Measurements from ENCODE around the gene ARIH2. TPM values are rescaled to one million over a fixed set of nuclear protein-coding genes. Genes with fewer than 3 reads are reported as not detected.

ARIH2 gene
- total and polyA plus RNA-seq, 3 experiments from 2014 or later = 117 to 126 (median 123) TPM

DNA sequence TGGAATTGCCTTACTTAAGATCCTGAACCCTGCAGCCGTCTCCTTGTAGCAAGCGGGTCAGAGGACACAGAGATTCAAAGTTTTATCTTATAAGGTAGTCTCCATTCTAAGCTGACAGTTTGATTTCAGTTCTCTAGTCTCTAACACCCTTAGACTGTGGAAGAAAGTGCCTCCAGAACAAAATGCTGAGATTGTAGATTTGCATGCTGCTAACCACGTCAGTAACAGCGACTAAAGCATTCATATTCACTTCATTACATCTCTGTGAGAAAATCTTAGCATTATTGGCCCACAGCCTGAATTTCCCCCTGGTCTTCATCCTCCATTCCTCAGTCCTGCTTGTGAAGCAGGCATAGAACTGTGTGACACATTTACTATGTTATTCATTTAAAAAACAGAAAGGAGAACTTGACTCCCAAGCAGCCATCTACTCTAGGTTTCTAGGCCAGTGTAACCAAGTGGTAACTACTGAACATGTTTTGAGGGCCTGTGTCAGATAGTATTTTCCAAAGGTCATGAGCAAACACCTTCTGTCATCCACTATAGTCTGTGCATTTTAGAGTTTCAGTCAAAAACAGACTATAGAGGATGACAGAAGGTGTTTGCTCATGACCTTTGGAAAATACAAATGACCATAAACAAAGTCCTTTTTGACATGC, 27.4 kb downstream of the ARIH2 start:
- peaks cover 32 to 53% (median 32%) of the 10 kb centered on the region in 3 donors for H3K4me1 Mint-ChIP-seq
- Histone ChIP-seq H3K36me3 (ENCODE audit: insufficient read depth, low read length) (no peaks in the 10 kb centered on the region), H3K4me1 (ENCODE audit: insufficient read depth, low read length) (no peaks in the 10 kb centered on the region), H3K27ac (ENCODE audit: low read depth, low read length) (no peak overlapping the region), H3K9me3 (ENCODE audit: low read length) (no peaks in the 10 kb centered on the region), H3K27me3 (ENCODE audit: insufficient read depth, low read length, poor library complexity, severe bottlenecking) (no peaks in the 10 kb centered on the region), H3K4me3 (ENCODE audit: low read length) (no peak overlapping the region)
- H3K27ac Mint-ChIP-seq = peak overlapping the region in 5 of 8 donors; percentile 15 to 80 (median 61)
- peaks cover 0 to 37% (median 3%) of the 10 kb centered on the region in 3 donors for H3K36me3 Mint-ChIP-seq
- no peaks in the 10 kb centered on the region for H3K9me3 Mint-ChIP-seq
- DNase-seq = no peak
- CTCF ChIA-PET = no interaction called here
- H3K4me3 Mint-ChIP-seq = no peak overlapping the region
- H3K27me3 Mint-ChIP-seq = no peaks in the 10 kb centered on the region
- POLR2A ChIA-PET = no interaction called here

DNA sequence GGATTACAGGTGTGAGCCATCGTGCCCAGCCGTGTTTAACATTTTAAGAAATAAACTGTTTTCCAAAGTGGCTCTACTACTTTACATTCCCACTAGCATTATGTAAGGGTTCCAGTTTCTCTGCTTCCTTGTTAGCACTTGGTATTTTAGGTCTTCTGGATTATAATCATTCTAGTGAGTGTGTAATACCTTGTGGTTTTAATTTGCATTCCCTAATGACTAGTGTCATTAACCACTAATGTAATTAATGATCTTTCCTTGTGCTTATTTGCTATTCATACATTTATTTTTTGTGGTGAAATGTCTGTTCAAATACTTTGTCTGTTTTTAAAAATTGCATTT, 30.7 kb downstream of the ARIH2 start:
- Mint-ChIP-seq H3K4me1 (peaks cover 29 to 51% (median 30%) of the 10 kb centered on the region in 3 donors), H3K36me3 (peaks cover 0 to 38% (median 5%) of the 10 kb centered on the region in 3 donors), H3K4me3 (no peak overlapping the region), H3K9me3 (no peaks in the 10 kb centered on the region), H3K27me3 (no peaks in the 10 kb centered on the region), H3K27ac (no peak overlapping the region)
- no peak for DNase-seq
- Histone ChIP-seq H3K27ac (ENCODE audit: low read depth, low read length) (no peak overlapping the region), H3K27me3 (ENCODE audit: insufficient read depth, low read length, poor library complexity, severe bottlenecking) (no peaks in the 10 kb centered on the region), H3K4me1 (ENCODE audit: insufficient read depth, low read length) (no peaks in the 10 kb centered on the region), H3K9me3 (ENCODE audit: low read length) (no peaks in the 10 kb centered on the region), H3K36me3 (ENCODE audit: insufficient read depth, low read length) (no peaks in the 10 kb centered on the region), H3K4me3 (ENCODE audit: low read length) (no peak overlapping the region)
- POLR2A ChIA-PET = no interaction called here
- CTCF ChIA-PET = no interaction called here

GRCh38 chr3:48950051-48950450, 31.4 kb downstream of the ARIH2 start:
- CTCF ChIA-PET = interaction anchor here (2.3 kb wide), 1 partner anchor 10 kb away, joined by 7 read pairs; no protein-coding TSS in a partner anchor
- no peaks in the 10 kb centered on the region for H3K36me3 ChIP-seq (ENCODE audit: insufficient read depth, low read length)

DNA sequence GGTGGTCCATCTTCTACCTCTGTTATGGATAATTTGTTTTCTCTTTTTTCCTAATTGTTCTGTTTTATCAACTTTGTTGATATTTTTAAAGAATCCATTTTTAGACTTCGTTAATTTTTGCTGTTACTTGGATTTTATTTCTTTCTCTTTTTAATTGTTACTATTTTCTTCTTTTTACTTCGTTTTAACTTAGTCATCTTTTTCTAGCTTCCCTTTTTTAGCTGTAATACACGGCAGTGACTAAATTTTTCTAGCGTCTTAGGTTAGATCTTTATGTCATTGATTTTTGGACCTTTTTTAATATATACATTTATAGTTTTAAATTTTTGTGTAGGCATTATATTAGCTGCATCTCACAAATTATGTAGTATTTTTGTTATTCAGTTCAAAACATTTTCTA, 33.1 kb downstream of the ARIH2 start:
- H3K9me3 Mint-ChIP-seq = no peaks in the 10 kb centered on the region
- H3K4me1 Mint-ChIP-seq = peaks cover 22 to 33% (median 24%) of the 10 kb centered on the region in 3 donors
- DNase-seq = no peak
- CTCF ChIA-PET = interaction anchor here (0.7 to 2.7 kb wide), 10 partner anchors 9 to 265 kb away, joined by 3 to 7 read pairs (median 4); partner anchors contain the start of gene ARIH2
- H3K4me3 Mint-ChIP-seq = no peak overlapping the region
- H3K27ac ChIP-seq (ENCODE audit: low read depth, low read length) = no peak overlapping the region
- POLR2A ChIA-PET = no interaction called here
- H3K27me3 Mint-ChIP-seq = no peaks in the 10 kb centered on the region
- H3K9me3 ChIP-seq (ENCODE audit: low read length) = no peaks in the 10 kb centered on the region
- no peaks in the 10 kb centered on the region for H3K27me3 ChIP-seq (ENCODE audit: insufficient read depth, low read length, poor library complexity, severe bottlenecking)
- no peaks in the 10 kb centered on the region for H3K4me1 ChIP-seq (ENCODE audit: insufficient read depth, low read length)
- no peak overlapping the region for H3K27ac Mint-ChIP-seq
- H3K36me3 Mint-ChIP-seq = peaks cover 0 to 34% (median 7%) of the 10 kb centered on the region in 3 donors
- H3K36me3 ChIP-seq (ENCODE audit: insufficient read depth, low read length) = no peaks in the 10 kb centered on the region
- no peak overlapping the region for H3K4me3 ChIP-seq (ENCODE audit: low read length)

More at GRCh38 chr3:48950051-48950450, 31.4 kb downstream of the ARIH2 start:
- H3K27me3 ChIP-seq (ENCODE audit: insufficient read depth, low read length, poor library complexity, severe bottlenecking) = no peaks in the 10 kb centered on the region
- no peak for DNase-seq
- Mint-ChIP-seq H3K27me3 (no peaks in the 10 kb centered on the region), H3K4me1 (peaks cover 23 to 44% (median 24%) of the 10 kb centered on the region in 3 donors), H3K4me3 (no peak overlapping the region), H3K9me3 (no peaks in the 10 kb centered on the region), H3K27ac (peak overlapping the region in 3 of 8 donors; percentile 43 to 61 (median 61)), H3K36me3 (peaks cover 0 to 41% (median 5%) of the 10 kb centered on the region in 3 donors)
- H3K4me3 ChIP-seq (ENCODE audit: low read length) = no peak overlapping the region
- no peak overlapping the region for H3K27ac ChIP-seq (ENCODE audit: low read depth, low read length)
- POLR2A ChIA-PET = no interaction called here
- H3K9me3 ChIP-seq (ENCODE audit: low read length) = no peaks in the 10 kb centered on the region
- H3K4me1 ChIP-seq (ENCODE audit: insufficient read depth, low read length) = no peaks in the 10 kb centered on the region

DNA sequence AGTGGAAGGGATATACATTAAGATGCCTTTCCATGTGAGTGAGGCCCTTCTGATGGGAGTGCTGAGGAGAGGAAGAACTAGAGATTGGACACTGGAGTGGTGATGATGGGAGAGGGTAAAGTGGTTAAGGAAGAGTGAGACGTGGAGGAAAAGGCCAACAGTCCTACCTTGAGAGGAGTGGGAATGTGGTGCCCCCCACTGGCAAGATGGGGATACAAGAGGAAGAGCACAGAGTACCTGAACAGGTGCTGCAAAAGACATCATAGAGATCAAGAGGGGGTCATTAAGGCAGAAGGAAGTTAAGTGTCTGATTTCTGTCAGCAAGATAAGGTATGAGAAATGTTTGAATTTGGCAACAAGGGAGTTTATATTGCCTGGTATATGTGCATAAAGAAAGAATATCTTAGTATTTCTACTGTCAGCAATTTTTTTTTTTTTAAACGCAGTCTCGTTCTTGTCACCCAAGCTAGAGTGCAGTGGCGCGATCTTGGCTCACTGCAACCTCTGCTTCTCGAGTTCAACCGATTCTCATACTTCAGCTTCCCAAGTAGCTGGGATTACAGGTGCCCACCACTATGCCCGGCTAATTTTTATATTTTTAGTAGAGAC, 34.0 kb downstream of the ARIH2 start:
- POLR2A ChIA-PET = interaction anchor here (0.5 kb wide), 1 partner anchor 49 kb away, joined by 12 read pairs; no protein-coding TSS in a partner anchor
- H3K4me1 Mint-ChIP-seq = peaks cover 22 to 36% (median 25%) of the 10 kb centered on the region in 3 donors
- Histone ChIP-seq H3K36me3 (ENCODE audit: insufficient read depth, low read length) (no peaks in the 10 kb centered on the region), H3K27me3 (ENCODE audit: insufficient read depth, low read length, poor library complexity, severe bottlenecking) (no peaks in the 10 kb centered on the region), H3K4me3 (ENCODE audit: low read length) (no peak overlapping the region), H3K9me3 (ENCODE audit: low read length) (no peaks in the 10 kb centered on the region), H3K27ac (ENCODE audit: low read depth, low read length) (no peak overlapping the region), H3K4me1 (ENCODE audit: insufficient read depth, low read length) (no peaks in the 10 kb centered on the region)
- peaks cover 0 to 40% (median 10%) of the 10 kb centered on the region in 3 donors for H3K36me3 Mint-ChIP-seq
- peak; percentile 32 to 65 (median 38) for DNase-seq
- peak overlapping the region in 4 of 8 donors; percentile 3 to 66 (median 5) for H3K27ac Mint-ChIP-seq
- CTCF ChIA-PET = interaction anchor here (0.7 to 2.7 kb wide), 9 partner anchors 8 to 266 kb away, joined by 3 to 7 read pairs (median 4); no protein-coding TSS in a partner anchor
- no peaks in the 10 kb centered on the region for H3K9me3 Mint-ChIP-seq
- no peaks in the 10 kb centered on the region for H3K27me3 Mint-ChIP-seq
- no peak overlapping the region for H3K4me3 Mint-ChIP-seq

DNA sequence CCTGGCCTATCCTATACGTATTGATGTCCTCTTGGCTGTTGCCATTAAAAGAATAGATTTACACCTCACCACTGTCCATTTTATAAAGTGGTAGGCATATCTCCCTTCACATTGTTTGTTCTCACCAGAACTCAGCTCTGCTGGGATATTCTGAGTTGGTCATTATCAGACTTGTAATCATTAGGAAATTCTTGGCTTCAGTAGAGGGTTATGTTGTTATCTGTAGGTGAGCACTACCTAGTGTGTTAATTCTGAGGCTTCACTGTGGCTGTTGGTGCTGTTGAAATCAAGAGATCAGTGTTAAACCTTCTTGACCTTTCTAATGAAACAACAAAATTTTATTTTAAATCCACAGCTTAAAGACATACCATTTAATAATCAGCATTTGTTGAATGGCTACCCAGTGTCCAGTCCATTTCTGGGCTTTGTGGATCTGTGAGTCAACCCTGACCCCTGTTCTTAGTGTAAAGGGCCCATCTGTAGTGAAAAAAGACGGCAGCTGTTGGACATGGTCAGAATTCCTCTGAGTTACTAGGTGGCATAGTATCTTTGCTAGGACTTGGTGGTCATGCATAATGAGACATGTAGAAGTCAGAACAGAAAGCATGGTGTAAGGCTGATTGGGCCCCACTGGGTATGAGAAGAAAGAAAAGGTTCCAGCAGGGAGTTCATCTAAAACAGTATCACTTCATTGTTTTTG, 38.5 kb downstream of the ARIH2 start:
- H3K27me3 Mint-ChIP-seq = no peaks in the 10 kb centered on the region
- peaks cover 4% of the 10 kb centered on the region for H3K36me3 ChIP-seq (ENCODE audit: insufficient read depth, low read length)
- H3K27ac ChIP-seq (ENCODE audit: low read depth, low read length) = no peak overlapping the region
- ChIA-PET POLR2A (no interaction called here), CTCF (no interaction called here)
- no peak overlapping the region for H3K4me3 ChIP-seq (ENCODE audit: low read length)
- H3K27me3 ChIP-seq (ENCODE audit: insufficient read depth, low read length, poor library complexity, severe bottlenecking) = no peaks in the 10 kb centered on the region
- H3K4me3 Mint-ChIP-seq = no peak overlapping the region
- H3K9me3 Mint-ChIP-seq = no peaks in the 10 kb centered on the region
- peak overlapping the region in 6 of 8 donors; percentile 21 to 69 (median 42) for H3K27ac Mint-ChIP-seq
- DNase-seq = no peak
- peaks cover 0 to 56% (median 8%) of the 10 kb centered on the region in 3 donors for H3K36me3 Mint-ChIP-seq
- H3K4me1 ChIP-seq (ENCODE audit: insufficient read depth, low read length) = no peaks in the 10 kb centered on the region
- H3K4me1 Mint-ChIP-seq = peaks cover 14 to 19% (median 16%) of the 10 kb centered on the region in 3 donors
- no peaks in the 10 kb centered on the region for H3K9me3 ChIP-seq (ENCODE audit: low read length)

GRCh38 chr3:48960841-48961413, 42.3 kb downstream of the ARIH2 start:
- no peaks in the 10 kb centered on the region for H3K27me3 ChIP-seq (ENCODE audit: insufficient read depth, low read length, poor library complexity, severe bottlenecking)
- Mint-ChIP-seq H3K4me3 (no peak overlapping the region), H3K4me1 (peaks cover 6 to 10% (median 7%) of the 10 kb centered on the region in 3 donors), H3K27ac (peak overlapping the region in 1 of 8 donors; percentile 17), H3K27me3 (no peaks in the 10 kb centered on the region), H3K36me3 (peaks cover 0 to 60% (median 9%) of the 10 kb centered on the region in 3 donors), H3K9me3 (no peaks in the 10 kb centered on the region)
- CTCF ChIA-PET = interaction anchor here (1.7 to 2.1 kb wide), 2 partner anchors 9 to 10 kb away, joined by 7 to 10 read pairs; no protein-coding TSS in a partner anchor
- peaks cover 16% of the 10 kb centered on the region for H3K36me3 ChIP-seq (ENCODE audit: insufficient read depth, low read length)
- no peak for DNase-seq
- POLR2A ChIA-PET = no interaction called here
- H3K4me1 ChIP-seq (ENCODE audit: insufficient read depth, low read length) = no peaks in the 10 kb centered on the region
- no peak overlapping the region for H3K27ac ChIP-seq (ENCODE audit: low read depth, low read length)
- H3K9me3 ChIP-seq (ENCODE audit: low read length) = no peaks in the 10 kb centered on the region
- no peak overlapping the region for H3K4me3 ChIP-seq (ENCODE audit: low read length)
